HEK293T (cell line): Measurements from ENCODE around the gene RNU2-1.
"Not testable (repeated sequence)": the region's sequence is repeated elsewhere in the genome, so short reads cannot be mapped to it uniquely, and the experiment has no call there.

ENCODE experiments used
- CTCF ChIA-PET: fragments of 350-600 bp; formaldehyde crosslinking; extraction: SDS; loops from one replicate; lab custom pipeline; 2021; ENCODE audit warnings: antibody characterized with exemption, inconsistent platforms; lab: Yijun Ruan, JAX
- POLR2A ChIA-PET: fragments of 350-600 bp; formaldehyde crosslinking; extraction: SDS; loops from one replicate; lab custom pipeline; 2020; ENCODE audit warnings: antibody characterized with exemption, inconsistent platforms; lab: Yijun Ruan, JAX
- DNase-seq: peaks from one replicate; pipeline ENCODE4 v3.0.0; 2012; ENCODE audit warnings: mixed read lengths; ENCODE audit errors: extremely low spot score
- HDGF ChIP-seq: fragments of 450-650 bp; IDR thresholded peaks from 2 replicates; pipeline ENCODE4 v1.6.1; 2017; ENCODE audit warnings: antibody characterized with exemption, borderline replicate concordance

Gene RNU2-1

DNA sequence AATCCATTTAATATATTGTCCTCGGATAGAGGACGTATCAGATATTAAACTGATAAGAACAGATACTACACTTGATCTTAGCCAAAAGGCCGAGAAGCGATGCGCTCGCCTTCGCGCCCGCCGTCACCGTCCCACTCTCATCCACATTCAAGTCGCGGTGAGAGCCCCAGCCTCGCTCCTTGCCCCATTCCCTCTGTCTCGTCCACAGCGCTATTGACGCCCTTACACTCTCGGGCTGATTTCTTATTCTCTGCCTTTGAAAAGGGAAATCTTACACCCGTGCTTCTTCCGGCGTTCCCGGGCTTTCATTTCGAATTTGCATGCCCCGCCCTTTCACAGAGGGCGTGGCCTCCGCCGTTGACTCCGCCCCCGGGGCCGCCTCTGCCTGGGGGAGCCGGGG, at the start of gene RNU2-1:
Gene RNU2-1, minus strand, starts transcription at position 101 of the 400 bp plus-strand sequence.
- POLR2A ChIA-PET, DNase-seq, CTCF ChIA-PET: not testable (repeated sequence)

DNA sequence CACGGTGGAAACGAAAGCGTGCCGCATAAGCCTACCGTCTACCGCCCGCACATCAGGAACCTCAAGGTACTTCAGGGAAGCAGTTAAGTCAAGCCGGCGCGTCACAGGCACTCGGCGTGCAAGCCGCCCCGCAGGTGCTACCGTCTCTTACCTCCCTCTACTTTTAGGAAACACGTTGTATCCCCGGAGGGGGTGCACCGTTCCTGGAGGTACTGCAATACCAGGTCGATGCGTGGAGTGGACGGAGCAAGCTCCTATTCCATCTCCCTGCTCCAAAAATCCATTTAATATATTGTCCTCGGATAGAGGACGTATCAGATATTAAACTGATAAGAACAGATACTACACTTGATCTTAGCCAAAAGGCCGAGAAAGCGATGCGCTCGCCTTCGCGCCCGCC, 39.1 kb upstream of the RNU2-1 start:
- POLR2A ChIA-PET, CTCF ChIA-PET, DNase-seq: not testable (repeated sequence)

- CTCF ChIA-PET, POLR2A ChIA-PET, DNase-seq: not testable (repeated sequence)
Observed at GRCh38 chr17:43272483-43272882, 38.7 kb upstream of the RNU2-1 start.

GRCh38 chr17:43270552-43271504, 37.1 kb upstream of the RNU2-1 start:
- DNase-seq, CTCF ChIA-PET, POLR2A ChIA-PET: not testable (repeated sequence)

- POLR2A ChIA-PET, DNase-seq, CTCF ChIA-PET: not testable (repeated sequence)
Observed at GRCh38 chr17:43246456-43246855, 12.7 kb upstream of the RNU2-1 start.

- CTCF ChIA-PET, POLR2A ChIA-PET, DNase-seq: not testable (repeated sequence)
Observed at GRCh38 chr17:43240596-43241352, 7.0 kb upstream of the RNU2-1 start.

GRCh38 chr17:43239597-43239996, 5.8 kb upstream of the RNU2-1 start:
- DNase-seq, CTCF ChIA-PET, POLR2A ChIA-PET: not testable (repeated sequence)

DNA sequence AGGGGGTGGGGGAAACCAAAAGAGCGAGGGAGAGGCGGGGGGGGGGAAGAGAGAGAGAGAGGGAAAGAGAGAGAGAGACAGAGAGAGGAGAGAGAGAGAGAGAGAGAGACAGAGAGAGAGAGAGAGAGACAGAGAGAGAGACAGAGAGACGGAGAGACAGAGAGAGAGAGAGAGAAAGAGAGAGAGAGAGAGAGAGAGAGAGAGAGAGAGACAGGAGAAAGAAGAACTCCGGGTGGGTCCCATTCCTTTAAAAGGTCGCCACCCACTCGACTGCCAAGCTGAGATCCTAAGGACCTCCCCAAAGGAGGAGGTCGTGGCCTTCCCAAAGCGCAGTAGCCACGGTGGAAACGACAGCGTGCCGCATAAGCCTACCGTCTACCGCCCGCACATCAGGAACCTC, 514 bp downstream of the RNU2-1 start:
- POLR2A ChIA-PET, DNase-seq, CTCF ChIA-PET: not testable (repeated sequence)

- DNase-seq, CTCF ChIA-PET, POLR2A ChIA-PET: not testable (repeated sequence)
Observed at GRCh38 chr17:43232021-43232699, 1.6 kb downstream of the RNU2-1 start.

GRCh38 chr17:43231205-43232020, 2.4 kb downstream of the RNU2-1 start:
- POLR2A ChIA-PET, CTCF ChIA-PET: not testable (repeated sequence)

GRCh38 chr17:43228020-43228782, 5.6 kb downstream of the RNU2-1 start, which contains the start of gene CCDC200:
TSS of gene CCDC200 (minus strand) at chr17:43228623. CDS start at chr17:43228554, 69 bp downstream.
- POLR2A ChIA-PET, CTCF ChIA-PET, DNase-seq: not testable (repeated sequence)

More at GRCh38 chr17:43231205-43232020, 2.4 kb downstream of the RNU2-1 start:
- not testable (repeated sequence) for DNase-seq

DNA sequence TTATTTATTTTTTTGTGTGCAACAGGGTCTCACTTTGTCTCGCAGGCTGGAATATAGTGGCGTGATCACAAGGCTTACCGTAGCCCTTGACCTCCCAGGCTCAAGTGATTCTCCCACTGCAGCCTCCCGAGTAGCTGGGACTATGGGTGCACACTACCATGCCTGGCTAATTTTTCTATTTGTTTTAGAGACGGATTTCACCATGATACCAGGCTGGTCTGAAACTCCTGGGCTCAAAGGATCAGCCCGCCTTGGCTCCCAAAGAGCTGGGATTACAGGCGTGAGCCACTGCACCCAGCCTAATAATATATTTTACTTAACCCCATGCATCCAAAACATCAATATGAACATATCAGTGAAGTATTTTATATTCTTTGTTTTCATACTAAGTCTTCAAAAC, 7.4 kb downstream of the RNU2-1 start:
- ChIA-PET POLR2A (interaction anchor here (1.2 kb wide), 1 partner anchor 89 kb away, joined by 7 read pairs; no protein-coding TSS in a partner anchor), CTCF (no interaction called here)
- no peak for DNase-seq
- TF ChIP-seq HDGF, result no peak
